ENCODE data around the gene PDLIM1.

DNA sequence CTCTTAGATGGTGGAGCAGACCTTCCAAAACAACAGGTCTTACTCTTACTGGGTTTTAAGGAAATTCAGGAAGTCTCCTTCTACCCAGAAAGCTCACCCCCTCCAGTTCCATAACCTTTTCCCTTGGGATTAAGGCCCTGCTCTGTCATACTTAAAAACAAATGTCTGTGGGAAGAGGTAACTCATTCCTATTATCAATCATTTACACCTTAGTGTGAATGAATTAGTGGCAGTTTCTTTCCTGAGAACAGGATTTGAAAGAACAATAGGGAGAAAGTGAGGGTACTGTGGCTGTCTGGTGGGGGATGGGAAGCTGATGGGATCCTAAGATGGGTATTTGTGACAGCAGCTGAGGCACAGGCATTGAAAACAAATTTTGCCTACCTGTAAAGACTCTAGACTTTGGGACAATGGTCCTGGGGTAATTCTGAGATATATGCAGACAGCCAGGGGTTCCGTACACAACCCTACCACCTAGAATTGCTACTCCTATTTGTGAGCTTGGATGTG is 22.2 kb upstream of the PDLIM1 start:
- TF ChIP-seq CTCF (IDR thresholded peaks at IDR 0.05 in 2 of 3, conservative IDR thresholded peaks at IDR 0.05 in 1 of 3; ENCODE audit: borderline replicate concordance in 1 of 3, insufficient read depth in 1 of 3, low read depth in 2 of 3, low read length in 2 of 3) (no peak), POLR2A (IDR thresholded peaks at IDR 0.05; ENCODE audit: borderline replicate concordance, extremely low read depth, insufficient read depth, insufficient read length) (no peak), TCF7L2 (IDR thresholded peaks at IDR 0.05; ENCODE audit: borderline replicate concordance, extremely low read depth, insufficient read depth, insufficient read length) (no peak), JUND (IDR thresholded peaks at IDR 0.05) (no peak), EZH2phosphoT487 (IDR thresholded peaks at IDR 0.05; ENCODE audit: borderline replicate concordance) (no peak), REST (IDR thresholded peaks at IDR 0.05; ENCODE audit: low read depth) (no peak), ZNF274 (IDR thresholded peaks at IDR 0.05; ENCODE audit: low read depth, low read length) (no peak), CBX3 (IDR thresholded peaks at IDR 0.05; ENCODE audit: low read depth) (no peak)
- TF ChIP-seq, protein P1, sequence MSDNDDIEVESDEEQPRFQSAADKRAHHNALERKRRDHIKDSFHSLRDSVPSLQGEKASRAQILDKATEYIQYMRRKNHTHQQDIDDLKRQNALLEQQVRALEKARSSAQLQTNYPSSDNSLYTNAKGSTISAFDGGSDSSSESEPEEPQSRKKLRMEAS (IDR thresholded peaks at IDR 0.05) = no peak

Data from HCT116 (cell line).